Activated CD4-positive, alpha-beta T cell treated with anti-CD3 and anti-CD28 coated beads for 48 hours (primary cell): ENCODE data around the gene ALAS2.
A peak's percentile ranks its signal among the peaks of the same experiment; 100 is the strongest.
"Not testable (repeated sequence)": the region's sequence is repeated elsewhere in the genome, so short reads cannot be mapped to it uniquely, and the experiment has no call there.

Experiments
- DNase-seq: peaks from one replicate; pipeline ENCODE4 v3.0.0-alpha.2; 2020

The ALAS2 gene

GRCh38 chrX:55005256-55005655 lies 25.5 kb downstream of the ALAS2 start:
- DNase-seq, result no peak

- DNase-seq, result no peak
Observed at GRCh38 chrX:55004231-55004630, 26.5 kb downstream of the ALAS2 start.

- peak; percentile 91 for DNase-seq
Observed at GRCh38 chrX:54999717-55000598, 30.8 kb downstream of the ALAS2 start, which contains the start of gene APEX2. Gene APEX2 (plus strand): TSS chrX:55000363. CDS start chrX:55000423, 60 bp downstream.

GRCh38 chrX:54995621-54996020 lies 35.2 kb downstream of the ALAS2 start:
- no peak for DNase-seq

GRCh38 chrX:54994668-54995351 lies 36.0 kb downstream of the ALAS2 start:
- DNase-seq, result no peak

GRCh38 chrX:54994099-54994498 lies 36.7 kb downstream of the ALAS2 start, which contains the start of gene PFKFB1:
Gene PFKFB1 (minus strand): TSS chrX:54994188. CDS start chrX:54994007, 181 bp downstream.
- no peak for DNase-seq

- DNase-seq, result no peak
Observed at GRCh38 chrX:54992911-54993622, 37.7 kb downstream of the ALAS2 start.

- DNase-seq, result no peak
Observed at GRCh38 chrX:54991706-54992105, 39.1 kb downstream of the ALAS2 start.

- not testable (repeated sequence) for DNase-seq
Observed at GRCh38 chrX:54983306-54983705, 47.5 kb downstream of the ALAS2 start.

GRCh38 chrX:54980334-54980733 lies 50.4 kb downstream of the ALAS2 start:
- no peak for DNase-seq

GRCh38 chrX:54979432-54979831 lies 51.3 kb downstream of the ALAS2 start:
- no peak for DNase-seq

GRCh38 chrX:54978448-54978847 lies 52.3 kb downstream of the ALAS2 start:
- DNase-seq, result no peak

- DNase-seq, result no peak
Observed at GRCh38 chrX:54977387-54977786, 53.4 kb downstream of the ALAS2 start.

- DNase-seq, result no peak
Observed at GRCh38 chrX:54964766-54965497, 65.8 kb downstream of the ALAS2 start.

- DNase-seq, result no peak
Observed at GRCh38 chrX:54961750-54962149, 69.0 kb downstream of the ALAS2 start.
